Psoas muscle (tissue), 8 donors: ENCODE measurements around the gene TOB1. TPM values are rescaled to one million over a fixed set of nuclear protein-coding genes. Genes with fewer than 3 reads are reported as not detected.

ENCODE experiments used
- ATAC-seq, 4 donors: fragments of 200-7000 bp; cut with Tn5 transposase; one replicate each; pipeline ENCODE4 v1.9.1; 2020; ENCODE audit warnings: moderate library complexity in 3 of 4, mild to moderate bottlenecking in 2 of 4
- DNase-seq, 2 donors: peaks; one replicate each; pipeline ENCODE4 v3.0.0-alpha.2; 2020
- H3K27ac ChIP-seq: fragments of 200-600 bp; one replicate; pipeline ENCODE4 v1.8.0; 2022
- H3K27me3 ChIP-seq, 3 donors: fragments of 200-600 bp in 1 of 3; one replicate each; pipeline versions ENCODE4 v1.6.1 to v1.8.0; 2013 to 2022; ENCODE audit warnings: low read length in 2 of 3, mild to moderate bottlenecking in 2 of 3, moderate library complexity in 1 of 3; ENCODE audit not compliant: insufficient read depth in 3 of 3
- H3K36me3 ChIP-seq, 2 donors: fragments of 200-600 bp in 1 of 2; one replicate each; pipeline versions ENCODE4 v1.6.1 to v1.8.0; 2013 to 2022; ENCODE audit warnings: low read depth in 1 of 2, mild to moderate bottlenecking in 1 of 2, moderate library complexity in 1 of 2; ENCODE audit not compliant: insufficient read depth in 1 of 2
- H3K4me1 ChIP-seq: fragments of 200-600 bp; one replicate; pipeline ENCODE4 v1.8.0; 2022
- H3K4me3 ChIP-seq: fragments of 200-600 bp; one replicate; pipeline ENCODE4 v1.8.0; 2022; ENCODE audit warnings: mild to moderate bottlenecking
- H3K9me3 ChIP-seq: fragments of 200-600 bp; one replicate; pipeline ENCODE4 v1.8.0; 2022
- WGBS, 3 donors: extraction: QIAGEN DNeasy Blood & Tissue Kit; methylation state at CpG; one replicate each; pipeline versions ENCODE4 v1.1.6 to v1.1.7; 2013; 5-methylcytosine and 5-hydroxymethylcytosine counted together
- intact Hi-C, 2 donors: fragments of 100-400 bp; cut with DNase I; formaldehyde crosslinking; loops; one replicate each; pipeline versions ENCODE4 v1.11.0 to v1.14.2; 2022
- polyA plus RNA-seq, 3 donors: library from polyadenylated mRNA; stranded (reverse); fragments of 200-250 nt; gene quantifications; one replicate each; pipeline ENCODE4 v1.2.3, GENCODE V29; 2013
- total RNA-seq, 4 donors: library from RNA; stranded (reverse); fragmentation: NEBNext Ultra II Directional in 2 of 4; extraction: Animal tissue kit (Norgen Biotek cat#: 25700) in 2 of 4; gene quantifications; one replicate each; pipeline versions ENCODE4 v1.2.1 to v1.2.4, GENCODE V29; 2021 to 2023
- TF ChIP-seq, protein P1 (sequence below): fragments of 200-600 bp; IDR thresholded peaks from one replicate; pipeline ENCODE4 v1.8.0; 2022; ENCODE audit warnings: antibody characterized with exemption
- donor health status: healthy with polysubstance abuse.
- donor health status: DM: no; HTN: no; CAD: no; lungs with moderate emphysema.
- donor health status: Bipolar disorder and iron deficiency.
- donor health status: healthy.
- donor health status: DM: yes; HTN: yes; CAD: no.
- donor health status: DM: no; HTN: no; CAD: no.
- donor health status: DM: no; HTN: no; CAD: no.
- donor health status: DM: yes; HTN: yes; CAD: no.

The TOB1 gene
- total and polyA plus RNA-seq, 7 donors: 12.8 to 155 (median 74.9) TPM

DNA sequence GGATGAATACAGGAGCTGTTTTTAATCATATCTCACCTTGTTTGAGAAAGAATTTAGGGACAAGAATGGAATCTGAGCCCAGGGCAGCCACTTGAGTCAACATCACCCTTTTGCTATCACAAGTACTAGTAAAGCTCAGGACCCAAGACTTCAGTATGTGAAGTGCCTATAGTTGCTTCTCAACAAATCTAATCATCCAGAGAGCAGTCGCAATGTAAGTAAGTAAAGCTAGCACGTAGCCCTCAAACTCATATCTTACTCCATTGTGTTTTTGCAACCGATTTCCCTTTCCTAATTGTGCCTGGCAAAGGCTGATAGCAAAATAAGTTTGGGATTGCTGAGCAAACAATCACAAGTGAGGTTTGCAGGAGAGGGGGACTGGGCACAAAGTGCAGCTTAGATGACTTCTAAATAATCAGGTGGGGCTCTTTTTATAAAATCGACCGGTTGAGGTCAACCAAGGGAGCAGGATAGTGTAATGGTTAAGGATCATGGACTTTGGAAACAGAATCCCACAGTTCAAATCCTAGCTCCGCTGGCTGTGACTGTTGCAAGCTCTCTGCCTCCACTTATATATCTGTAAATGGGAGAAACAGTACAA, 13.0 kb downstream of the TOB1 start:
- DNase-seq (no peak), ATAC-seq (no peak)
- no peak overlapping the region for H3K4me3 ChIP-seq
- no peaks in the 10 kb centered on the region for H3K36me3 ChIP-seq
- intact Hi-C loops: loop anchor here in 1 of 2 donors (2.0 kb wide), 1 partner anchor 96 kb away; no protein-coding TSS in a partner anchor
- WGBS, 3 donors: 71 to 80% (median 78%) methylated on average over 6 of the region's 6 CpGs
- H3K4me1 ChIP-seq: peaks cover 49% of the 10 kb centered on the region
- H3K9me3 ChIP-seq: no peaks in the 10 kb centered on the region
- H3K27me3 ChIP-seq: no peaks in the 10 kb centered on the region
- H3K27ac ChIP-seq: peak overlapping the region; percentile 95
- TF ChIP-seq, protein P1, sequence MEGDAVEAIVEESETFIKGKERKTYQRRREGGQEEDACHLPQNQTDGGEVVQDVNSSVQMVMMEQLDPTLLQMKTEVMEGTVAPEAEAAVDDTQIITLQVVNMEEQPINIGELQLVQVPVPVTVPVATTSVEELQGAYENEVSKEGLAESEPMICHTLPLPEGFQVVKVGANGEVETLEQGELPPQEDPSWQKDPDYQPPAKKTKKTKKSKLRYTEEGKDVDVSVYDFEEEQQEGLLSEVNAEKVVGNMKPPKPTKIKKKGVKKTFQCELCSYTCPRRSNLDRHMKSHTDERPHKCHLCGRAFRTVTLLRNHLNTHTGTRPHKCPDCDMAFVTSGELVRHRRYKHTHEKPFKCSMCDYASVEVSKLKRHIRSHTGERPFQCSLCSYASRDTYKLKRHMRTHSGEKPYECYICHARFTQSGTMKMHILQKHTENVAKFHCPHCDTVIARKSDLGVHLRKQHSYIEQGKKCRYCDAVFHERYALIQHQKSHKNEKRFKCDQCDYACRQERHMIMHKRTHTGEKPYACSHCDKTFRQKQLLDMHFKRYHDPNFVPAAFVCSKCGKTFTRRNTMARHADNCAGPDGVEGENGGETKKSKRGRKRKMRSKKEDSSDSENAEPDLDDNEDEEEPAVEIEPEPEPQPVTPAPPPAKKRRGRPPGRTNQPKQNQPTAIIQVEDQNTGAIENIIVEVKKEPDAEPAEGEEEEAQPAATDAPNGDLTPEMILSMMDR: no peak

DNA sequence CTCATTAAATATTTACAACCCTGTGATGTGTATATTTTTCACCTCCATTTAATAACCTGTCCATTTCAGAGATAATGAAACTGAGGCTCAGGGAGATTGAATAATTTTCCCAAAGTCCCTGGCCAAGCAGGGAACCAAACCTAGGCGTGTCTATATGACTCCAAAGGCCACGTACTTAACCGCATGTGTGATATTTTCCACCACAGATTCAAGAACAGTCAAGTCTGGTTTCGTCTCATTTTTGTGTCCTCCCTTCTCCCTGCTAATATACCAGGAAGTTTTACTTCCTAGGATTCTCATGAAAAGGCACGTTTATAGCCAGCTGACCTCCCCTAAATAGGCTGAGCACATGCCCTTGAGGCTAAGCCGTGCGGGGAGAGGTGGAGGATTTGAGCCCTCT, 15.5 kb downstream of the TOB1 start:
- no peak for DNase-seq
- WGBS, 3 donors: 61 to 73% (median 63%) methylated on average over 7 of the region's 7 CpGs
- Histone ChIP-seq H3K4me3 (no peak overlapping the region), H3K36me3 (no peaks in the 10 kb centered on the region), H3K4me1 (peaks cover 61% of the 10 kb centered on the region), H3K27me3 (no peaks in the 10 kb centered on the region), H3K9me3 (no peaks in the 10 kb centered on the region), H3K27ac (peak overlapping the region; percentile 95)
- ATAC-seq: no peak
- TF ChIP-seq, protein P1: no peak
- intact Hi-C loops: loop anchor here in 1 of 2 donors (1.0 kb wide), 1 partner anchor 105 kb away; no protein-coding TSS in a partner anchor

DNA sequence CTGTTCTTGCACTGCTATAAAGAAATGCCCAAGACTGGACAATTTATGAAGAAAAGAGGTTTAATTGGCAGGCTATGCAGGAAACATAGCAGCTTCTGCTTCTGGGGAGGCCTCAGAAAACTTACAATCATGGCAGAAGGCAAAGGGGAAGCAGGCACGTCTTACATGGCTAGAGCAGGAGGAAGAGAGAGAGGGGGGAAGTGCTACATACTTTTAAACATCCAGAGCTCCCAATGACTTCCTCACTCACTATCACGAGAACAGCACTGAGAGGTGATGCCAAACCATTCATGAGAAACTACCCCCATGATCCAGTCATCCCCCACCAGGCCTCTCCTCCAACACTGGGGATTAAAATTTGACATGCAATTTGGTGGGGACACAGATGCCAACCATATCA, 17.4 kb downstream of the TOB1 start:
- WGBS, 3 donors: 56 to 69% (median 69%) methylated on average over 2 of the region's 2 CpGs
- ATAC-seq: no peak
- intact Hi-C loops: no loop called here

DNA sequence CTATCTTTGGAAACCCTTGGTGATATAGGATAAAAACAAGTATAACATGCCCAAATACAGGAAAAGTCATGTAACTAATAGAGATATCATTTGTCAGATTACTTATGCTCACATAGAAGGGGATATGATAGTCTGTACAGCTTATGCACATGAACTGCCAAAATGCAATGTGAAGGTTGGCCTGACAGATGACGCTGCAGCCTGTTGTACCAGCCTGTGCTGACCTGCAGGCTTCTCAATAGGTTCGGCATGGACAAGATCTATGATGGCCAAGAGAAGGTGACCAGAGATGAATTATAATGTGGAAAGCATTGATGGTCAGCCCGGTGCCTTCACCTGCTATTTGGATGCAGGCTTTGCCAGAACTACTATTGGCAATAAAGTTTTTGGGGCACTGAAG, 18.1 kb downstream of the TOB1 start:
- no peaks in the 10 kb centered on the region for H3K9me3 ChIP-seq
- WGBS, 3 donors: 44 to 66% (median 54%) methylated on average over 3 of the region's 3 CpGs
- H3K27me3 ChIP-seq: no peaks in the 10 kb centered on the region
- no peaks in the 10 kb centered on the region for H3K36me3 ChIP-seq
- ATAC-seq (peak; percentile 31 to 38 (median 34)), DNase-seq (no peak)
- TF ChIP-seq, protein P1: peak; percentile 39
- no peak overlapping the region for H3K4me3 ChIP-seq
- peak overlapping the region; percentile 95 for H3K27ac ChIP-seq
- intact Hi-C loops: no loop called here
- peaks cover 64% of the 10 kb centered on the region for H3K4me1 ChIP-seq

More for the DNA sequence above, 17.4 kb downstream of the TOB1 start:
- no peak for DNase-seq
- Histone ChIP-seq H3K27me3 (no peaks in the 10 kb centered on the region), H3K36me3 (no peaks in the 10 kb centered on the region), H3K4me1 (peaks cover 64% of the 10 kb centered on the region), H3K4me3 (no peak overlapping the region), H3K27ac (peak overlapping the region; percentile 95), H3K9me3 (no peaks in the 10 kb centered on the region)
- TF ChIP-seq, protein P1: no peak

DNA sequence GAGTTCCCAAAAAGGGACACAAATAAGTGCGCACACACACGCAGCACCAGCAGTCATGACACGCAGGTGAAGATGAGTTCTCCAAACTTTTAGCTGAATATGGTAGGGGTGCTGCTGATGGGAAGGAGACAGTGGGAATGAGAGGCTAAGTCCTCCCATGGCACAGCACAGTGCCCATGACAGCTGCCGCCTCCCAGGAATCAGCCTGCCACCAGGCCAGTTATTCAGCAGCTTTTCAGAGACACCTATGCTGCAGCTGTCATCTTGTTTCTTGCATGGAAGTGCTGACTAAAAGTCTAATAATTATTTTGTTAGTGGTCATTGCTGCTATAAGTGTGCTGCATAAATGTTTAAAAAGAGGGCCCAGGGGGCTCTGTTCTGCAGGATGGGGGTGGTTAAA, 18.6 kb downstream of the TOB1 start:
- Histone ChIP-seq H3K27ac (peak overlapping the region; percentile 95), H3K4me1 (peaks cover 60% of the 10 kb centered on the region)

More for the DNA sequence above, 18.6 kb downstream of the TOB1 start:
- intact Hi-C loops: no loop called here
- DNase-seq (no peak), ATAC-seq (no peak)
- H3K36me3 ChIP-seq: no peaks in the 10 kb centered on the region
- 83 to 90% (median 87%) methylated on average over 4 of the region's 4 CpGs for WGBS, 3 donors
- H3K27me3 ChIP-seq: no peaks in the 10 kb centered on the region
- H3K4me3 ChIP-seq: no peak overlapping the region
- no peaks in the 10 kb centered on the region for H3K9me3 ChIP-seq
- TF ChIP-seq, protein P1: no peak
